ENCODE measurements around the gene SPPL2B.

The SPPL2B gene

GRCh38 chr19:2354670-2355069 lies 26.2 kb downstream of the SPPL2B start:
- DNase-seq (ENCODE audit: low read depth in 2 of 2) = no peak

GRCh38 chr19:2355168-2356035 lies 26.9 kb downstream of the SPPL2B start:
- no peak for DNase-seq (ENCODE audit: low read depth in 2 of 2)

GRCh38 chr19:2356036-2356646 lies 27.7 kb downstream of the SPPL2B start:
- DNase-seq (ENCODE audit: low read depth in 2 of 2) = no peak

GRCh38 chr19:2357279-2358206 lies 29.1 kb downstream of the SPPL2B start:
- no peak for DNase-seq (ENCODE audit: low read depth in 2 of 2)

- no peak for DNase-seq (ENCODE audit: low read depth in 2 of 2)
These were observed 30.2 kb downstream of the SPPL2B start for GRCh38 chr19:2358548-2359173.

- no peak for DNase-seq (ENCODE audit: low read depth in 2 of 2)
These were observed 31.7 kb downstream of the SPPL2B start, which contains the start of gene TMPRSS9 for GRCh38 chr19:2359992-2360685. Gene TMPRSS9, plus strand, starts transcription at chr19:2360265. Its CDS starts 29,521 bp downstream, at chr19:2389786.

GRCh38 chr19:2360833-2361232 lies 32.3 kb downstream of the SPPL2B start:
- DNase-seq (ENCODE audit: low read depth in 2 of 2) = no peak

DNA sequence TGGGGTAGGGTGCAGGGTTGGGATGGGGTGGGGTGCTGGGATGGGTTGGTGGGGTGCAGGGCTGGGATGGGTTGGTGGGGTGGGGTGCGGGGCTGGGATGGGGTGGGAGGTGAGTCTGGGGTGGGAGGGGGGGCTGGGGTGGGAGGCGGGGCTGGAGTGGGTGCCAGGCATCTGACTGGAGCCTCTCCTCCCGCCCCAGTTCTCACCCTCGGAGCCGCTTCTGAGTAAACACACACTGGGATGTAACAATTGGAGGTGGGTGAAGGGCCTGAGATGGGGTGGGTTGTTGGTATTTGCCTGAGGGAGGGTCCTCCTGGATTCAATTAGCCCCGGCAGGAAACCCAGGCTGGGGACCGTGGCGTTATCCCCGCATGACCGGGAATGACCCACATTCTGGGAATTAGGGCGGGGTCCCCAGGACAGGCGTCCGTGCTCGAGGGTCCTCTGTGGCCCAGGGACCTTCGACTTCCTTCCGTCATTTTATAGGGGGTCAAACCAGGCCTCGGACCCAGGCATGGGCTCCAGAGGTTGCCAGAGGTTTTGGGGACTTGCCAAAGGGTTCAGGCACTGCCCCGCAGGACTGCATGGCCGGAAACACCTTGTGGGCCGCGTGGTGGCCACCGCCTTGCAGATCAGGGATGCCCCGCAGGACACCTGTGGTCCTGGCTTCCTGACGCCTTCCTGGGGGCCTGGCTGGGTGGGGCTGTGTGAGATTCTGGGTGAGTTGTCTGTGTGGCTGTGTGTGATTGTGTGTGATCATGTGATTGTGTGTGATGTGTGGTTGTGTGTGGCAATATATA lies 33.0 kb downstream of the SPPL2B start:
- DNase-seq (ENCODE audit: low read depth in 2 of 2) = no peak

GRCh38 chr19:2362046-2362969 lies 33.8 kb downstream of the SPPL2B start:
- no peak for DNase-seq (ENCODE audit: low read depth in 2 of 2)

GRCh38 chr19:2362970-2363300 lies 34.5 kb downstream of the SPPL2B start:
- DNase-seq (ENCODE audit: low read depth in 2 of 2) = no peak

GRCh38 chr19:2363419-2363818 lies 34.9 kb downstream of the SPPL2B start:
- no peak for DNase-seq (ENCODE audit: low read depth in 2 of 2)

GRCh38 chr19:2365201-2365970 lies 36.9 kb downstream of the SPPL2B start:
- DNase-seq (ENCODE audit: low read depth in 2 of 2) = no peak

- no peak for DNase-seq (ENCODE audit: low read depth in 2 of 2)
These were observed 43.2 kb downstream of the SPPL2B start for GRCh38 chr19:2371656-2372055.

DNA sequence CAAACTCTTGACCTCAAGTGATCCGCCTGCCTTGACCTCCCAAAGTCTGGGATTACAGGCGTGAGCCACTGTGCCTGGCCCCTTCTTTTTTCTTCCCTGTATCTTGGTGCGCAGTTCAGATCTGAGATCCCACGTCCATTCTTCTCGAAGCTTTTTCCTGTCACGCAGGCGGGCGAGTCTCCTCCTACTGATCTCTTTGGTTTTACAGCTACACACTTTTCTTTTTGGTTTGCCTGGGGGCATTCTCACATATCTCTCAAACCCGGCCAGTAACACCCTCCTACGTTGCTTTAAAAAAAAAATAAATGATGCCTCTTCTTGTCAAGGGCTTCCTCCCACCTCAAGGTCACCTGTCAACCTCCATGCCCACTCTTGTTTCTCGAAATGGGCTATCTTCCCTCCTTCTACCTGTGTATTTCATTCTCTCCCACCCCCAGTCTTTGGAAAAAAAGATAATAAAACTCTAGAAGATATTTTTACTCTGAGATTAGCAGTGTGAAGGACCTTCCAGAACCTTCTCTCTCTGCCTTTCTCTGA lies 43.7 kb downstream of the SPPL2B start:
- no peak for DNase-seq (ENCODE audit: low read depth in 2 of 2)

- no peak for DNase-seq (ENCODE audit: low read depth in 2 of 2)
These were observed 46.3 kb downstream of the SPPL2B start for GRCh38 chr19:2374808-2375207.

DNA sequence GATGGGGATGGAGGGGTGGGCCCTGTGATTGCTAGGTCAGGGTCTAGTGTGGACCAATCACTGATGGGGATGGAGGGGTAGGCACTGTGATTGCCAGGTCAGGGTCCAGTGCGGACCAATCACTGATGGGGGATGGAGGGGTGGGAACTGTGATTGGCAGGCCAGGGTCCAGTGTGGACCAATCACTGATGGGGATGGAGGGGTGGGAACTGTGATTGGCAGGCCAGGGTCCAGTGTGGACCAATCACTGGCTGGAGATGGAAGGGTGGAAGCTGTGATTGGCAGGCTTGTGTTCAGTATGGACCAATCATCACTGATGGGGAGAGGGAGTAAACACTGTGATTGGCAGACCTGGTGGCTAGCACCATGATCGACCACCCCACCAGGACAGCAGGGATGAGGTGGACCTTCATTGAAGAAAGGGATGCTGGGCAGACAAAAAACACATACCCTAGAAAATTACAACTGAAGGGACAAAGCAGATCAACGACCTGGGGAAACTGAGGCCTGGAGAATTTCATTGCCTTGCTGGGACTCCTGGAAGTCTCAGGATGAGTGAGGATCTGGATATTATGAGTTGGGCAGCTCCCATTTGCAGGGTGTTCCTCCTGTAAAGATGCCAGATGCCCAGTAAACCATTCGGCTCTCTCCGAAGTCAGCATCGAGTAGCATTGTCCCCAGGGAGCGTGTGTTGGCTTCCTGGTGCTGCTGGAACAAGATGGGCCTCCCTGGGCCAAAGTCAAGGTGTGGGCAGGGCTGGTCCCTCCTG lies 47.1 kb downstream of the SPPL2B start:
- no peak for DNase-seq (ENCODE audit: low read depth in 2 of 2)

GRCh38 chr19:2376784-2377519 lies 48.5 kb downstream of the SPPL2B start:
- DNase-seq (ENCODE audit: low read depth in 2 of 2) = no peak
